ENCODE data around the gene DGCR2.
A peak's percentile ranks its signal among the peaks of the same experiment; 100 is the strongest.

DGCR2 gene

DNA sequence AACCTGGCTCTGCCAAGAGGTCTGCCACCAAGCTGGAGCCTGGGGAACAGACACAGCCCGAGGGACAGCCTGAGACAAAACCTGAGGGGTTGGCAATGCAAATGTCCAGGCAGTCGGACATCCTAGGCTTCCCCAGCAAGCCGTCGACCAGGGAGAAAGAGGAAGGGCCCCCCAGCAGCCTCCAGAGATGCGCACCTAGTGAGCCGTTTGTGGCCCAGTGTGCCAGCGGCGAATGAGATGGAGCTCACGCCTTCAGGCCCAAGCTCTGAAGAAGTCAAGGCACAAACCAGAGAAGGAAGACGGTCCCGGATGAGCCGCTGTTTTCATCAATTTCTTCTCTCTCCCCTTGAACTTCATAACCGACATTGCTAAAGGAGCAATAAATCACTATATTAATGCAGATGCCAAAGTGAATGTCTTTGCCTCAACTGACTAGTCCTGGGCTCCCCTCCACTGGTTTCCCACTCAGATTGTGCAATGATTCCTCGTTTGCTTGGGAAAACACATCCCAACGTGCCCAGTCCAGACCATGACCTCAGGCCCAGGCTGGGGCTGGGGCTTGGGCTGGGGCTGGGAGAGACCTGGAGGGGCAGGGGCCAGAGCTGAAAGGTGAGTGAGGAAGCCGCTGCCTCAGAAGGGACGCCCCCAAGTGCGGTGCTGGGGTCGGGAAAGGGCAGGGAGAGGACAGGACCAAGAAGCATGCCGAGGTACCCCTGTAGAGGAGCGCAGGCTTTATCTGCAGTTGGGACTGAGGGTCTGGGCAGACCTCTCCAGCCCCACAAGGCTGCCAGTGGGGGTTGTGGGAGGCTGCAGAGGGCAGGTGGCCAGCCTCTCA, 3.5 kb upstream of the DGCR2 start:
- H3K4me3 ChIP-seq (ENCODE audit: low read depth, low read length): no peak overlapping the region
- TF ChIP-seq, protein P1, sequence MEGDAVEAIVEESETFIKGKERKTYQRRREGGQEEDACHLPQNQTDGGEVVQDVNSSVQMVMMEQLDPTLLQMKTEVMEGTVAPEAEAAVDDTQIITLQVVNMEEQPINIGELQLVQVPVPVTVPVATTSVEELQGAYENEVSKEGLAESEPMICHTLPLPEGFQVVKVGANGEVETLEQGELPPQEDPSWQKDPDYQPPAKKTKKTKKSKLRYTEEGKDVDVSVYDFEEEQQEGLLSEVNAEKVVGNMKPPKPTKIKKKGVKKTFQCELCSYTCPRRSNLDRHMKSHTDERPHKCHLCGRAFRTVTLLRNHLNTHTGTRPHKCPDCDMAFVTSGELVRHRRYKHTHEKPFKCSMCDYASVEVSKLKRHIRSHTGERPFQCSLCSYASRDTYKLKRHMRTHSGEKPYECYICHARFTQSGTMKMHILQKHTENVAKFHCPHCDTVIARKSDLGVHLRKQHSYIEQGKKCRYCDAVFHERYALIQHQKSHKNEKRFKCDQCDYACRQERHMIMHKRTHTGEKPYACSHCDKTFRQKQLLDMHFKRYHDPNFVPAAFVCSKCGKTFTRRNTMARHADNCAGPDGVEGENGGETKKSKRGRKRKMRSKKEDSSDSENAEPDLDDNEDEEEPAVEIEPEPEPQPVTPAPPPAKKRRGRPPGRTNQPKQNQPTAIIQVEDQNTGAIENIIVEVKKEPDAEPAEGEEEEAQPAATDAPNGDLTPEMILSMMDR (IDR thresholded peaks at IDR 0.05; ENCODE audit: low read depth, low read length, missing control alignments): no peak
- DNase-seq (ENCODE audit: low read depth): no peak

DNA sequence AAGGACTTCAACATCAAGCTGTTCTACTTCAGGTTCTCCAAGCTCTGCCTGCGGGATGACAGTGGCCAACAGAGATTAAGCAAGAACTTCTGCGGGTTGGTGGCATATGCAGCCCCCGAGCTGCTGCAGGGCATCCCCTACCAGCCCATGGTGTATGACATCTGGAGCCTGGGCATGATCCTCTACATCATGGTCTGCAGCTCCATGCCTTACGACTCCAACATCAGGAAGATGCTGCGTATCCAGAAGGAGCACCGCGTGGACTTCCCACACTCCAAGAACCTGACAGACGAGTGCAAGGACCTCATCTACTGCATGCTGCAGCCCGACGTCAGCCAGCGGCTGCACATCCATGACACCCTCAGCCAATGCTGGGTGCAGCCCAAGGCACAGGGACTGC, 2.8 kb upstream of the DGCR2 start:
- no peak overlapping the region for H3K4me3 ChIP-seq (ENCODE audit: low read depth, low read length)
- TF ChIP-seq, protein P1 (IDR thresholded peaks at IDR 0.05; ENCODE audit: low read depth, low read length, missing control alignments): no peak
- DNase-seq (ENCODE audit: low read depth): no peak

DNA sequence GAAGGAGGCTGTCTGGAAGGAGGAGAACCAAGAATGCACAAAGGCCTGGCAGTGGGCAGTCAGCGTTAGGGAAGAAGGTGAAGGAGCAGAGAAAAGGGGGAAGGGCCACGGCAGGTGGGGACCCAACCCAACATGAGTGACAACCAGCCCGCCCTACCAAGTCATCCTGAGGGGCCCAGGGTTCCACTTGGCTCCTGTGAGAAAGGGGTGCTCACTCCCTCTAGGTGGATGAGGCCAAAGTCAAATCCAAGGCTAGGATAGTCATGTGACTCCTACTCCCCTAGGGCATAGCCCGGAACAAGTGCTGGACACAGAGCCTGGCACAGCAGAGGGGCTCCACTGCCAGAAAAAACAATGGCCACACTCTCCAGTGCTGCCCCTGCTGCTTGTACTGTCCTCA, 2.2 kb upstream of the DGCR2 start:
- no peak for DNase-seq (ENCODE audit: low read depth)
- no peak overlapping the region for H3K4me3 ChIP-seq (ENCODE audit: low read depth, low read length)
- TF ChIP-seq, protein P1 (IDR thresholded peaks at IDR 0.05; ENCODE audit: low read depth, low read length, missing control alignments): no peak

DNA sequence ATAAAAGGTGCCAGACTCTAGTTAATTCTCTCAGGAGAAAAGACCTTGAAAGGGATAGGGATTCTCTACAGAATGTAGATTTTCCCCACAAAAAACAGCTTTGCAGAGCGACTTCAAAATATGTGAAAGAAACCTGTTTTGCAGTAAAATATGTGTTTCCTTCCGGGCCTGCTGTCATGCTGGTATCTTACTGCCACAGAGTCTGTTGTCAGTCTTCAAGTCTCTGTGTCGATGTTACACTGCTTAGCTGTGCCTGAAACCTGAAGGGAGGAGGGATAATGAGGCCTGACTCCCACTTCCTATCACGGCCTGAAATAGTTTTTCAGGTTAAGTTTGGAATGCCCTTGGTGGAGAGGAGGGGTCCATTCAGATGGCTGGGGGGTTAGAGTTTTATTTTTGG, 1.7 kb upstream of the DGCR2 start:
- no peak overlapping the region for H3K4me3 ChIP-seq (ENCODE audit: low read depth, low read length)
- TF ChIP-seq, protein P1 (IDR thresholded peaks at IDR 0.05; ENCODE audit: low read depth, low read length, missing control alignments): no peak
- no peak for DNase-seq (ENCODE audit: low read depth)

DNA sequence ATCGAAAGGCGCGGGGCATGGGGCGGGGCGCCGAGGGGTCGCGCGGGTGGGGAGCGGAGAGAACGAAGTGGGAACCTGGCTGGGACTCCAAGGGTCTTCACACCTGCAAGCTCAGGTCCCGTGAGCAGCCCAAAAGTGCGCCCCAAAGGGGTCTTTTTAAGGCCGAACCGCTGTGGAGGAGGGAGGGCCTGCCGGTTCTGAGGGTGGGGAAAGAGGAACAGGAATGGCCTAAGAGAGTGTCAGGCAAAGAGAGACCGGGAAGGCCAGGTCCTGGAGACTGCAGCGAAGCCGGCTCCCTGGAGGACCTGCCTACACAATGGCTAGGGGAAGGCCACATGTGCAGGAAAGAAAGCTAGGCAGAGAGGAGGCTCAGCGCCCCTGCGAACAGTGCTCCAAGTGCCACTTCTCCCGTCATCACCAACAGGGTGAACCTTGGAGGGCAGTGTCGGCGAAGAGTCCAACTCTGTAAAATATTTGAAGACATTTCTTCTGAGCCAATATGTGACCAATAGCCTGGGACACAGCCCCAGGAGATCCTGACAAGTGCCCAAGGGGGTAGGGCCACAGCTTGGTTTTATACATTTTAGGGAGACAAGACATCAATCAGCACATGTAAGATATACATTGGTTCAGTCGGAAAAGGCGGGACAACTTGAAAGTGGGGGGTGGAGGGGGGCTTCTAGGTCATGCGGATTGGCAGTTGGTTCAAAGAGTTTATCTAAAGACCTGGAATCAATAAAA, 710 bp upstream of the DGCR2 start:
- TF ChIP-seq, protein P1 (IDR thresholded peaks at IDR 0.05; ENCODE audit: low read depth, low read length, missing control alignments): no peak
- no peak for DNase-seq (ENCODE audit: low read depth)
- peak overlapping the region; percentile 27 for H3K4me3 ChIP-seq (ENCODE audit: low read depth, low read length)

DNA sequence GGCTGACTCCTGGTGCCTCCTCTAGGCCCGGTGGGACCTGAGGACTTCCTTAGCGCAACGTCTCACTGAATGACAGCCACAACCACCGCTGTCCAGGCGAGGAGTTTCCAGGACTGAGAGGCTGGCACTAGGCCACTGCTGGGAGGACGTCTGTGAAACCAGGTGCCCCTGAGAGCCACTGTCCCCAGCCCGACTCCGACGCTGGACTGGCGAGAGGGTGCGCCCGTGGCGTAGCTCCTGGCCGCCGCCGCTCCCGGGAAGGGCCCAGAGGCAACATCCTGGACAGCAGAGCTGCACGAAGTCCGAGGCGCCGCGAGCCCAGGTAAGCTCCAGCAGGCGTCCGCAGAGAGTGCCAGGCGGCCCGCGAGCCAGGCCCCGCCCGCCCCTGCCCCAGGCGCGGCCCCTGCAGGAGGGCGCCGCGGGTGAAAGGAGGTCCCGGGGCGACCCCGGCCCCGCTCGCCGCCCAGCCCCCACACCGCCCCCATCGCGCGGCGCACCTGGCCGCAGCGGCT, 525 bp downstream of the DGCR2 start:
- no peak for DNase-seq (ENCODE audit: low read depth)

More for the DNA sequence above, 525 bp downstream of the DGCR2 start:
- TF ChIP-seq, protein P1 (IDR thresholded peaks at IDR 0.05; ENCODE audit: low read depth, low read length, missing control alignments): no peak
- H3K4me3 ChIP-seq (ENCODE audit: low read depth, low read length): peak overlapping the region; percentile 95

Measured in GM12864 (cell line).